HG03175 (cell line): ENCODE measurements around the gene FAM229A.

Source experiments
- ATAC-seq: cut with Tn5 transposase; IDR thresholded peaks from one replicate; pipeline ENCODE4 v1.9.1; 2021; ENCODE audit warnings: mild to moderate bottlenecking, moderate library complexity; ENCODE audit not compliant: unreplicated experiment

The FAM229A gene

DNA sequence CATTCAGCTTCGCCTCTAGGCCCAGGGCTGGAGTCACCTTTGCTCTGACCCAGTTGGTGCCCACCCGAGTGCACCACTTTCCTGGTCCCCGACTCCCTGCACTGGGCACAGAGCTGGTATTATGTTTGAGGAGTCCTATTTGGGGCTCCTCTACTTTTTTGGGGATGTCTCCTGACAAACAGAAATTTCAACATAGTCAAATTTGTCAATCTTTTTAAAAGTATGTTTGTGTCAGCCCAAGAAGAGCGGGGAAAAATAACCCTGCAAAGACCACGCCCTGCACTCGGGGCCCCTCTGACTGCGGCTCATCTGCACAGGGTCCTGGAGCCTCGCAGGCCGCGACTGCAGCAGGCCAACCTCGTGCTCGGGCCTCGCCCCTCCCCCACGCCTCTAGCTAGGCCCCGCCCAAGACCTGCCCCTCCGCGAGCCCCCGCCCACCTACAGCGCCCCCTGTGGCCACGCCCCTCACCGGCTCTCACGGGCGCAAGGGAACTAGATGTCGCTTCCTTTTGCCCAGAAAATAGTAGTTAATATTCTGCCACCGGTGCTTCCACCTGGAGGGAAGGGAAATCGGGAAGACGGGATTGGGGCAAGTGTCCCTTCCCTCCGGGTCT, 11.4 kb downstream of the FAM229A start:
- peak; percentile 42 for ATAC-seq

DNA sequence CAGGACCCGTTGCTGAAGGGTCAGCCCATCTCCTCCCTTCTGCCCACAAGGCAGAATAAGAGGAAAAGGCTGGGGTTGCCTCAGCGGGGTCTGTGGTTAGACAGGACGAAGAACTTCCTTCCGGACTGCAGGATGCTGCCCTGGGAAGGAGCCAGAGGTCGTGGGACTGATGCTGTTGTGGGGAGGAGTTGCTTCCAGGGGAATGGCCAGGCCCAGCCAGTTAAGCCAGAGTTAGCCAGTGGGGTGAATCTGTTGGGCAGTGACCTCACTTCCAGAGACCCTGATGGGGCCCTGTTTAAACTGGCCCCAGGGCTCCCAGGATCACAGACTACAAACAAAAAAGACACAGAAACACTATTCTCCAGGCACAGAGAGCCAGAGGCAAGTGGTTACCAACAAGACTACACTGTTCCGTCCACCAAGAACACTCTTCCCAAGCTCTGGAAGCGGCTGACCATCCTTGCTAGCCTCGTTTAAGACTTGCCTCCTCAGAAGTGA, 13.0 kb downstream of the FAM229A start:
- ATAC-seq, result no peak

DNA sequence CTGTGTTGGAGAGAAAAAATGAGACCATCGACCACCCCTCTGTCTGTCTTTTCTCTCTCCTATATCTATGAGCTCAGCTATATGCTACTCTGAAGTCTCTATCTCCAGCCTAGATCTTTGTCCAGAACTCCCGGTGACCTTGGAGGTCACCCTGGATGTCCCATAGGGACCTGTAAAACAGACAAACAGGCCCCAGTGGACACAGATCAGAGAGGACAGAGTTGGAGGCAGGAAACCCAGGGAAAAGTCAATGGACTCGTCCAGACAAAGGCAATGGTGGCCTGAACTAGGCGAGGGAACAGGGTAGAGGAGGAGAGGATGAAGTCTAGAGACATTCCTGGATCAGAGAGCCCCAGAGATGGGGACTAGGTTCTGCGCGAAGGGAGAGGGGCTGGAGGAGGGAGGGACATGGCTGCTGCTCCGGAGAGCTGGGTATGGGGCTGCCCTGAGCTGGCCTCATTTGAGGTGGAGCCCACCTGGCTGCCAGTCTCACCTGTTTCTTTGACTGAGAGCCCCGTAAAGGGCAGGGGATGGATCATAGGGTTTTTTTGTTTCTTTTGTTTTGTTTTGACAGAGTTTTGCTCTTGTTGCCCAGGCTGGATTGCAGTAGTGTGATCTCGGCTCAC, 15.6 kb downstream of the FAM229A start:
- ATAC-seq, result no peak

DNA sequence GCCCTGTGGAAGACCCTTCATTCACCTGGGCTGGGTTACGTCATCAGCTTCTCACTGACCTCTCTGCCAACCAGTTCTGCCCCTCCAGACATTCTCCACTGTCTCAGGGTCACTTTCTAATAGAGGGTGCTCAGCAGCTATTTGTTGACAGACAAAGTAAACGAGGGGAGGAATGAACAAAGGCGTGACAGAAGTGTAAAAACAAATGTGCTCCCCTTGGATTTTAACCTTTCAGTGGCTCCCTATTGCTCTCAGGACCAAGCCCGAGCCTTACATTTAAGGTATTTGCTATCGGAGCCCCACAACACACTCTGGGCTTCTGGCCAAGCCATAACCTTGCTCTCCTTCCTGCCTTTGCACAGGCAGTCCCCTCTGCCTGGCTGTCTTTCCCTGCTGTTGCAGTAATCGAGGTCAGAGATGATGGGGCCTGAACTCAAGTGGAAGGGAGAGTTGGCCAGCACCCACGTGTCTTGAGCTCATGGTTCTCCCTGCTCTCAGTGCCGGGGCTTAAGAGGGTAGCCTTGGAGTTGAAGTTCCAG, 16.9 kb downstream of the FAM229A start:
- ATAC-seq, result no peak

DNA sequence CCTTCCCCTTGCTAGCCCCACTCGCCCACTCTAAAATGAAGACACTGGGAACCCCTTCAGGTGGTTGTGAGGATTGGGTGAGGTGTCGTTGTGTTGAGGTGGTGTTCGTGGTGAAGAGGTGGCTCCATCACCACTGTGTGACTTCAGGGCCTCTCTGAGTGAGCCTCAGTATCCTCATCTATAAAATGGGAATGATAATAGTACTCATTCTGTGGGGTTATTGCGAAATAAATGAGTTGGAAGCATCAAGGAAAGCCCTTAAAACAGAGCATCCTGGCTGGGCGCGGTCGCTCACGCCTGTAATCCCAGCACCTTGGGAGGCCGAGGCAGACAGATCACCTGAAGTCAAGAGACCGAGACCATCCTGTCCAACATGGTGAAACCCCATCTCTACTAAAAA, 19.6 kb downstream of the FAM229A start:
- no peak for ATAC-seq

DNA sequence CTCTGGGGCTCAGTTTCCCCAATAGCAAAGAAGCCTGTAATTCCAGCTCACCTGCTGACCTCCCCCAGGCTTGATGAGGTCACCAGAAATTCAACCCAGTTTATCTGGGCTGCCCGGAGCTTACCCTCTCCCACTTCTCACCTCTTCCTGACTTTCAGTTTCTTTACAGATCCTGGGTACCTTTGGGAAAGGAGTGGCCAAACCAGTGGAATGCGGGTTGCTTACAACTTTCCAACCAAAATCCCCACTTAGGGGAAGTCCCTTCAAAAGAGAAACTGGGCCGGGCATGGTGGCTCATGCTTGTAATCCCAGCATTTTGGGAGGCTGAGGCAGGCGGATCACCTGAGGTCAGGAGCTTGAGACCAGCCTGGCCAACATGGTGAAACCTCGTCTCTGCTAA, 20.3 kb downstream of the FAM229A start:
- no peak for ATAC-seq

DNA sequence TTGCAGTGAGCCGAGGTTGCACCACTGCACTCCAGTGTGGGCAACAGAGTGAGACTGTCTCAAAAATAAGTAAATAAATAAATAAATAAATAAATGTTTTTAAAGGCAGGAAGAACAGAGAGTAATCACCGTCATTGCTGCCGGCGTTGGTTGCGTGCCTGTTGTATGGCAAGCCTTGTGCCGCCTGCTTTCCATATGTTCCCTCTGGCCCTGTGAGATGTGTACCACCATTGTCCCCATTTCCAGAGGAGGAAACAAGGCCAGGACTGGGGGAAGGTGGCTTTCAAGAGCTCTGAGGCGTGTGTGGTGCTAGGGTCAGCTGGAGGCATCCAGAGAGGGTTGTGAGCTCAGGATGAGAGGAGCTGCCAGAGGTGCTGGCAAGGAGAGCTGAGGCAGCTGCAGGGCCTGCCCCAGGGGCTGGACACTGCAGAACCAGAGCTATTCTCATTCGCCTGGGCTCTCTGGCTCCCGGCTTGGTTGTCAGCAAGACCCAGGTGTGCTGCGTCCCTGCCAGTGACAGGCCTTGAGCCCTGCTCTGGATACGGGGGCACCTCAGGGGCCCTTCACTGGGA, 21.0 kb downstream of the FAM229A start:
- ATAC-seq, result no peak

DNA sequence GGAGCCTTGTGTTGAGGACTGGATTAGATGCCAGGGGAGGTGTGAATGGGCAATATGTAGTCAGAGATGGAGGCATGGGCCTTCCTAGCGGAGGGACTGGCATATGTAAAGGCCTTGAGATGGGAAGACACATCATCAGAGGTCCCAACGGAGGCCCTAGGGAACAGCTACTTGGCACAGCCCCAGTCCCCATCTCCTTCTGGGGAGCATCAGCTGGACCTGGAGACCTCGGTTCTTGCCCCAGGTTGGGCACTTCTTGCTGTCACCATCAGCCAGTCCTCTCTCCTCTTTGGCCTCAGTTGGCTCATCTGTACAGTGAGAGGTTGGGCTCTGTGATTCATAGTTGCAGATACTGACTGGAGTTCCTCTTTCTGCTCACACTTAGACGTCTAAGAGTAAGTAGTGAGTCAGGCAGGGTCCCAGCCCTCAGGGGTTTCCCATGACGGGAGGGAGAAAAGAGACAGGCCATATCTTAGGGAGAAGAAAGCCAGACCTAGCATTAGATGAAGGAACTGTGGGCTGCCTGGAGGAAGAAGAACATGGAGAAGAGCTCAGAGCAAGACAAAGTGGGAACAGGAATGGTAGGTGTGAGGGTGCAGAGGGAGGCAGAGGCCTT, 22.8 kb downstream of the FAM229A start:
- ATAC-seq, result no peak

DNA sequence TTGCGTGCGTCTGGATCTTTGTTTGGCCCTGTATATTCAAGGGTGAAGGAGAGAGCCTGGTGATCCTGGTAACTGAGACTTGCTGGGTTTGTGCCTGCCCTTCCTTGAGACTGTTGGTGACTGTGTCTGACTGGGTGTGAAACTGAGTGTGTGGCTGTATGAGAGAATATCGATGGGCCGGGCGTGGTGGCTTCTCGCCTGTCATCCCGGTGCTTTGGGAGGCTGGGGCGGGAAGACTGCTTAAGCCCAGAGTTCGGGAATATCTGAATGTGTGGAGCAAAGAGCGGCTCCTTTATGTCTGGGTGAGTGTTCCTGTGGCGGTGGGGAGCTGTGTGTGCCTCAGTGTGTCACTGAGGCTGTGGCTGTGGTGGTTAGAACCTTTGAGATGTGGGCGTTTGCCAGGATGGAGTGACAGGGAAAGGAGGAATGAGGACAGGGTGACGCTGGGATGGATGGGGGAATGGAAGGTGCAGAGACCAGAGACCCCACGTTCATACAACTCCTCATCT, 23.6 kb downstream of the FAM229A start:
- ATAC-seq, result no peak

DNA sequence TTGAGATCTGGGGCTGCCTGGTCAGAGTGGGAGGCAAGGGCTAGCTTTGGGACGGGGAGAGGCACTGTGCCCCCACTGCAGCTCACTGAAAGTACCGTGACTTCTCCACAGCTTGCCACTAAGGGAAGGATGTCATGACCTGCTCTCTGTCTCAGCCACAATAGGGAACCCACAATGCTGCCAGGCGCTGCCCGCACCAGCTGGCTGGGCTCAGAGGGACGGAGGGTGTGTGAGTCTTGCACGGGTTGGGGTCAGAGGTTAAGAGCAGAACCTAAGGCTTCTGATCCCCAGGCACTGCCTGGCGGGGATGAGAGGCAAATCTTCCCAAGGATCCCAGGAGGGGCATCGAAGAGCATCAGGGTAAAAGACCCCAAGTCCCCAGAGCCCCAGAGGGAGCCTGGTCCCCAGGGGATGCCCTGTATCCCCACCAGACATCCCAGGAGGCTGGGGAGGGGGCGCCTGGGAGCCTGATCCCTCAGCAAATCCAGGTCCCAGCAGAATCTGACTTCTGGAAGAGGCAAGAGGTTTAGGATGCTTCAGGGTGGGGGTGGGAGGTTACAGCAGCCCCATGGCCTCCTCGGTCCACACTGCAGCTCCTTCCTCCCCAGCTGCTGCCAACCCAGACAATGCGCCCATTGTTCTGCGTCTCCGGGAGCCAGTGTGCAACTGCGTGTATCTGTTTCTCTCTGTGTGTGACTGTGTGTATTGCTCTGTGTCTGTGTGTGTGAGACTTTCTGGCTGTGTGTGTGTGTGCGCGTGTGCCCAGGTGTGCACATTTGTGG, 24.2 kb downstream of the FAM229A start:
- ATAC-seq, result no peak

DNA sequence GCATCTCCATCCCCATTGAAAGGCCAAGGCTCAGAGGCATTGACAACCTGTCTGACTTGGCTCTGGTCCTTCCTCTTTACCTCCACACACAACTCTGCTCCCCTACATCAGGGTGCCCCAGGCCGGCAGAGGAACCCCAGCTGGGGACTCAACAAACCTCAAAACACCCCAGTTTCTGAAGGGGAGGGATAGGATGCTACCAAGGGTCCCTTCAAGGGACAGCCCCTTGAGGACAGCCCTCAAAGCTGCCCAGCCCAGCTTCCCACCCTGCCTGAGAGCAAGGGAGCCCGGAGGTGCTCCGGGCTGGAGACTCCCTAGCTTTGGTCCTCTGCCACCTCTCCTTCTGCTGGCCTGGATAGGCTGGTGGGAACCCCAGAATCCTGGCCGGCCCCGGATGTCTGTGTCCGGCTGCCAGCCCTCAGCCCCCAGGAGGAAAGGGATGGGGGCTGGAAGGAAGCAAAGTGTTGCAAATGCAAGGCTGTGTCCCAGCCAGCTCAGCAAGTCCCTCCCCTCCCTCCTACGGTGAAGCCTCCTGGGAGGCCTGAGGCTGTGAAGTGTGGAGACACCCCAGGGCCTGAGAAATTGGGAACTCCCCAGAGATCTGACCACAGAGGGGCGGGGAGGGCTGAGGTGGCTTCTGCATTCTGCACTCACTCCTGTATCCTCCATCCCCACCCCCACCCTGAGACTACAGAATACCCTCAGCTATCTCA, 25.2 kb downstream of the FAM229A start:
- ATAC-seq, result peak; percentile 29

DNA sequence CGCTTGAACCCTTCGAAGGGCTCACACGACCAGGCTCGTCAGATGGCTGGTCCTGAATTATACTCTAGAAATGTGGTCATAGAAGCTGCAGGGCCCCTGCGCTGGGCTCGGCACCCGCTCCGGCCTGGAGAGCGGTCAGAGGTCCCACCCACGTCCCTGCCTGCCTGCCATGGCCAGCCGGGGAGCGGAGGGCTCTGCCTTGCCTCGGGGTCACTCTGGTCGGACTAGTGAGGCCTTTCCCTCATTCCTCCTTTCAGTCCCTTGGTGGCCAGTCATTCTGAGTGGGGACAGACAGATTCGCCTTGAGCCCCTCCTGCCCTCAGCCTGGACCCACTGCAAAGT, 25.7 kb downstream of the FAM229A start:
- ATAC-seq, result no peak

DNA sequence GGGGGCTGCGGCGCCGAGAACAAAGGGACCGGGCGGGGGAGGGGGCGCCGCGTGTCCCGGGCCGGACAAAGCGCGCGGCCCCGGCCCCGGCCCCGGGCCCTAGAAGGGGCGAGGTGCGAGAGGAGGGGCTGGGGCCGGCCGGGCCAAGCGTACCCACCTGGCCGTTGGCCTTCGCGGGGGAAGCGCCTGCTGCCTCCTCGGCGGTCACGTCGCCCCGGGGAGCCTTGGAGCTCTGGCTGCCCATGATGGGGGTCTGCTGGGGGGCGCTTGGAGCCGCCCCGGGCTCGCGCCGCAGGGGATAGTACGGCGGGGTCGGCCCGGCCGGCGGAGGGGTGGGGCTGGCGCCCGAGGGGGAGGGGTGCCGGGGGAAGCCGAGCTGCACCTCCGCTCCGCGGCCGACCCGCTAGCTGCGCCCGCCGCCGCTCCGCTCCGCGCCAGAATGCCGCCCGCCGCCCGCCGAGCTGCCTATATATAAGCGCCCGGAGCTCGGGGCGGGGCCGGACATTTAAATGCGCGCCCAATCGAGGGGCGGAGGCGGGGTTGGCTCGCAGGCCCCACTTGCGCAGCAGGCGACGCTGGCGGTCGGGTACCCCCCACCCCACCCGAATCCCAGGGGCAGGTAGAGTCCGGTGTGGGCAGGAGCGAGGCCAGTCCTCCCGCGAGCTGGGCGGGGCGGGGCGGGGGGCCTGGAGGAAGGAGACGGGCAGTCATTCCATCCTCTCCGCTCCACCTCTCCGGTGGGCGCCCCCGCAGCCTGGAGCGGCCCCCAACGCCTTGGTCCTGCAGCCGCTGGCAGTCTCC, 26.3 kb downstream of the FAM229A start, which contains the start of gene MARCKSL1:
MARCKSL1 (minus strand) TSS at position 444 of the 801 bp plus-strand sequence; CDS start at position 244, 200 bp downstream.
- ATAC-seq, result peak; percentile 48

DNA sequence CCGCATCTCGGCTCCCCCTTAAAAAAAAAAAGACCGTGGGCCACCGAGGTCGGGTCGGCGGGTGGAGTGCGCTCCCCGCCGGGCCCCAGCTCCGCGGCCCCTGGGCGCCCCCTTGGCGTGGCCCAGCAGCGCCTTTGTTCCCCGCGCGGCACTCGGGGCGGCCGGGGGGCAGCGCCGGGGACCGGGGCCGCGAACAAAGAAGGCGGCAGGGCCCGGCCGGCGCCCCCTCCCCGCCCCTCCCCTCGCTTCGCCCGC, 26.8 kb downstream of the FAM229A start:
- peak; percentile 10 for ATAC-seq

DNA sequence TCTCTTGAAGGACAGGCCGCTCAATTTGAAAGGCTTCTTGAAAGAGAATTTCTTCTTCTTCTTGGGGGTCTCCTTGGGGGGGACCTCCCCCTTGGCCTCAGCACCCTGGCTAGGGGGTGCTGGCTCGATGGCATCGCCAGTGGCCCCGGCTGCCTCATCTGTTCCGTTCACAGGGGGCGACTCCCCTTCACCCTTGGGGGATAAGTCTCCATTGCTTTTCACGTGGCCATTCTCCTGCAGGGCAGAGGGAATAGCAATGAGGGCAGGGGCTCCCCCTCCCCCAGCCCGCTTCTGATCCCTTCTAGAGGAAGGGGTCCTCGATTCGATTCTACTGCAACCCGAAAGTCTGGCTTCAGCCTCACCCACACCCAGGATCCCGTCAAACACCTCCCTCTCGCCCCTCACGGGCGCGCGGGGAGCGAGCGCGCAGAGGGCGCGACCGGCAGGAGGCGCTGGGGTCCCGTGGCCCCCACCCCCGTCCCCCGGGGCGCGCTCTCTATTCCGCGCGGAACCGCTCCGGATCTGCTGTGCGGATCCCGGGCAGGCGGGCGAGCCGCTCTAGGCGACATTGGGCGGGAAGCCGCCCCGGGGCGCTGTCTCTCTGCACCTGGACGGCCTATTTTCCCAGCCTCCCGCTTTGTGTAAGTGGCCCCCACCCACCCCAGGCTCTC, 27.3 kb downstream of the FAM229A start:
- ATAC-seq, result peak; percentile 15

DNA sequence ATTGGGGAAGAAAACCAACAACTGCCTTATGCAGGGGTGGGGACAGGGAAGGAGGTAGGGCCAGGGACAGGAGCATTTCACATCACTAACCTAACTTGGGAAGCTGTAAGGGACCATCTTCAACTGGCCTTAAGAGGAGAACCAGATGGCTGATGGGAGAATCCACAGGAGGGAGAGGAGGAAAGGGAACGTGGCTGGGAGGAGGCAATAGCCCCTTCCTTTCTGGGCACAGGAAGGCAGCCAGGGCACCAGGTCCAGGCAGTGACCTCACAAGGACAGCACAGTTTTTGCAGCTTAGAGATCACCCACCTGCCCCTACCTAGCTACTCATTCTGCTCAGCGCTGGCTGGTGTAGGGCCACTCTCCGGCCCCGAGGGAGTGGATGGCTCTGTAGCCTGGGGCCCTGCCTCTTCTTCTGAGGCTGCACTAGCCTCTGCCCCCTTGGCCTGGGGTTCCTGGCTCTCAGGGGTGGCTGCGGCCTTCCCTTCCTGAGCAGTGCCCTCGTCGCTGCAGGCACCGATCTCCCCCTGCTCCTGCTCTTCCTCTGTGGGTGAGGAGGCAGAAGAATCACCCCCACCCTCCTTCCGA, 27.9 kb downstream of the FAM229A start:
- no peak for ATAC-seq

DNA sequence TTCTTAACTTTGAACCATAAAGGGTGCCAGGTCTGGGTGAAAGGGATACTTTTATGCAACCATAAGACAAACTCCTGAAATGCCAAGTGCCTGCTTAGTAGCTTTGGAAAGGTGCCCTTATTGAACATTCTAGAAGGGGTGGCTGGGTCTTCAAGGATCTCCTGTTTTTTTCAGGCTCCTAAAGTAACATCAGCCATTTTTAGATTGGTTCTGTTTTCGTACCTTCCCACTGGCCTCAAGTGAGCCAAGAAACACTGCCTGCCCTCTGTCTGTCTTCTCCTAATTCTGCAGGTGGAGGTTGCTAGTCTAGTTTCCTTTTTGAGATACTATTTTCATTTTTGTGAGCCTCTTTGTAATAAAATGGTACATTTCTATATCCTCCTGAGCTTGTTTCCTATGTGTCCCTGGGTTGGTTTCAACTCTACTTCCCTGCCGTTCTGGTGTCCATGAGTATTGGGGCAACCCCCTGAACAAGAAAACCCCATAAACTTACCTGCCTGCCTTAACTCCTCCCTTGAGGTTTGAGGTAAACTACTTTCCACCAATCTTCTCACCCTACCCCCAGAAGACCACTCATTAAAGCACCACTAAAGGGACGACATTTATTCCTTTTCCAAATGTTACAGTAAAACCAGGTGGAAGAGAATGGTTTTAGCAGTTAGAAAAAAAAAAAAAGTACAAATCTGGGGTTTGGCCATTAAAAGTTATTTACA, 28.9 kb downstream of the FAM229A start:
- no peak for ATAC-seq
